ENCODE results near the gene IRF5. TPM values are rescaled to one million over a fixed set of nuclear protein-coding genes. Genes with fewer than 3 reads are reported as not detected.

Gene IRF5, protein sequence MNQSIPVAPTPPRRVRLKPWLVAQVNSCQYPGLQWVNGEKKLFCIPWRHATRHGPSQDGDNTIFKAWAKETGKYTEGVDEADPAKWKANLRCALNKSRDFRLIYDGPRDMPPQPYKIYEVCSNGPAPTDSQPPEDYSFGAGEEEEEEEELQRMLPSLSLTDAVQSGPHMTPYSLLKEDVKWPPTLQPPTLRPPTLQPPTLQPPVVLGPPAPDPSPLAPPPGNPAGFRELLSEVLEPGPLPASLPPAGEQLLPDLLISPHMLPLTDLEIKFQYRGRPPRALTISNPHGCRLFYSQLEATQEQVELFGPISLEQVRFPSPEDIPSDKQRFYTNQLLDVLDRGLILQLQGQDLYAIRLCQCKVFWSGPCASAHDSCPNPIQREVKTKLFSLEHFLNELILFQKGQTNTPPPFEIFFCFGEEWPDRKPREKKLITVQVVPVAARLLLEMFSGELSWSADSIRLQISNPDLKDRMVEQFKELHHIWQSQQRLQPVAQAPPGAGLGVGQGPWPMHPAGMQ
- not detected for polyA plus RNA-seq (2013, experiment 1 of 2)
- not detected for polyA plus RNA-seq (2013, experiment 2 of 2)

DNA sequence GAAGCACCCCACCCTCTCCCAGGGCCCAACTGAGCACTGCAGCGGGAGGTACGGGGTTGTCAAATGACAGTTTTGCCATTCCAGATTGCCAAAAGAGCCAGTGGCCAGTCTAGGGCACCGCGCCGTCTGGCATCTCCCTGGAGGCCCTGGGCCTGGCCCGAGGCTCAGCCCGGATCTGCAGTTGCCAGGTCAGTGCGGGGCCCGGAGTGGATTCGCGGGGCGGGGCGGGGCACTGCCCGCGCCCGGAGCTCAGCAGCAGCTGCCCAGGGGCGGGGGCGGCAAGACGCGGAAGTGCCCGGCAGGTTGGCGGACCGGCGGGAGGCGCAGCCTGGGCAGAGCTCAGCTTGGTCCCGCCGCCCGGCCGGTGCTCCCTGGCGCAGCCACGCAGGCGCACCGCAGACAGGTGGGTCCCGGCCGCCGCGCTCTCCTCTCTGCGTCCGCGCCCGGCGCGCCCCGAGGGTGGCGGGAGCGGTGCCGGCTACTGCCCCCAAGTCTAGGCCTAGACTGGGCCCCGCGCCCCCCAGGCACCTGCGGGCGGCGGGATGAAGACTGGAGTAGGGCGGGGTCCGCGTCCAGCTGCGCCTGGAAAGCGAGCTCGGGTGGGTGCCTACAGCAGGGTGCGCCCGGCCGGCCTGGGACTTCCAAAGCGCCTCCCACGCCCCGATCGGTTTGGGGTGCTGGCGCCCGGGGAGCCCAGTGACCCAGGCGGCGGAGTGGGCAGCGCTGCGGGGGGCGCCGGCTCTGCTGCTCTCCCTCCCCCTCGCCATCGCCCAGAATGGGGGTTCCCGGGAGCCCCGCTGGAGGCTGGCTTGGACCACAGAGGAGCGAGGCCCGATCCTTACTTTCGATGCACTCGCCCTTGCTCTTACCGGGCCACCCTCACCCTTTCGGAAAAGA lies at the start of gene IRF5:
TSS of gene IRF5 (plus strand) at position 281 of the 897 bp plus-strand sequence. CDS start 4,155 bp downstream, outside the sequence.
- Histone ChIP-seq H3K27ac (ENCODE audit: low read depth, low read length, severe bottlenecking) (no peak within 1 kb of the TSS), H3K4me3 (ENCODE audit: extremely low read depth, insufficient read depth, low read length, poor library complexity, severe bottlenecking) (peak within 1 kb of the TSS; percentile 22), H3K9me3 (ENCODE audit: control insufficient read depth, low read length) (no peaks in the 10 kb centered on the region), H3K4me1 (ENCODE audit: control insufficient read depth, insufficient read depth, low read length, poor library complexity, severe bottlenecking) (no peaks in the 10 kb centered on the region), H3K36me3 (ENCODE audit: control insufficient read depth, insufficient read depth, low read length) (no peaks in the 10 kb centered on the region)
- WGBS, 2 experiments (ENCODE audit: insufficient coverage in 2 of 2): 3 to 6% methylated on average over 55 to 62 of the region's 83 CpGs

GRCh38 chr7:128888039-128888755 lies 49.5 kb upstream of the IRF5 start:
- H3K36me3 ChIP-seq (ENCODE audit: control insufficient read depth, insufficient read depth, low read length): peaks cover 3% of the 10 kb centered on the region
- WGBS, 2 experiments (ENCODE audit: insufficient coverage in 2 of 2): 92 to 94% methylated on average over 4 to 5 of the region's 7 CpGs
- no peak overlapping the region for H3K4me3 ChIP-seq (ENCODE audit: extremely low read depth, insufficient read depth, low read length, poor library complexity, severe bottlenecking)
- no peaks in the 10 kb centered on the region for H3K9me3 ChIP-seq (ENCODE audit: control insufficient read depth, low read length)
- no peak overlapping the region for H3K27ac ChIP-seq (ENCODE audit: low read depth, low read length, severe bottlenecking)
- H3K4me1 ChIP-seq (ENCODE audit: control insufficient read depth, insufficient read depth, low read length, poor library complexity, severe bottlenecking): no peaks in the 10 kb centered on the region

GRCh38 chr7:128888756-128889095 lies 49.0 kb upstream of the IRF5 start:
- no peaks in the 10 kb centered on the region for H3K4me1 ChIP-seq (ENCODE audit: control insufficient read depth, insufficient read depth, low read length, poor library complexity, severe bottlenecking)
- no peaks in the 10 kb centered on the region for H3K9me3 ChIP-seq (ENCODE audit: control insufficient read depth, low read length)
- 90 to 92% methylated on average over 10 to 11 of the region's 11 CpGs for WGBS, 2 experiments (ENCODE audit: insufficient coverage in 2 of 2)
- no peak overlapping the region for H3K4me3 ChIP-seq (ENCODE audit: extremely low read depth, insufficient read depth, low read length, poor library complexity, severe bottlenecking)
- H3K36me3 ChIP-seq (ENCODE audit: control insufficient read depth, insufficient read depth, low read length): peaks cover 3% of the 10 kb centered on the region
- no peak overlapping the region for H3K27ac ChIP-seq (ENCODE audit: low read depth, low read length, severe bottlenecking)

DNA sequence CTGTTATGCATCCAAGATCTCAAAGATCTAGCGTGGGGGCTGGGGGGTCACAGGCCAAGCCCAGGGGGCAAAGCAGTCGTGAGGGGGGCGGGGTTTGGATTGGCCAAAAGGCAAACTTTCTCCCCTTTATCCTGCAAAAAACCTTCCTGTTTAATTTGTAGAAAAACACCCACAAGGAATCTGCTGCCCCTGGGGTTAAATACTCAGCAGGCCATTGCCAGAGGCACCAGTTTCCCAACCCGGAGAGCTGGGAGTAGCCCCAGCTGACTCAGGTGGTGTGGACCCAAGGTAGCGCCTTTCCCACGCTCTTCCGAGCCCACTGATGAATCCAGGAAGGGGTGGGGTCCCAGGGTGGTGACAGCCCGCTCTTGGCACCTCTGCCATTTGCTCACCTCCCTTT lies 48.6 kb upstream of the IRF5 start:
- H3K4me3 ChIP-seq (ENCODE audit: extremely low read depth, insufficient read depth, low read length, poor library complexity, severe bottlenecking): no peak overlapping the region
- H3K27ac ChIP-seq (ENCODE audit: low read depth, low read length, severe bottlenecking): no peak overlapping the region
- H3K9me3 ChIP-seq (ENCODE audit: control insufficient read depth, low read length): no peaks in the 10 kb centered on the region
- H3K4me1 ChIP-seq (ENCODE audit: control insufficient read depth, insufficient read depth, low read length, poor library complexity, severe bottlenecking): no peaks in the 10 kb centered on the region
- 75 to 91% methylated on average over 2 to 5 of the region's 8 CpGs for WGBS, 2 experiments (ENCODE audit: insufficient coverage in 2 of 2)
- peaks cover 3% of the 10 kb centered on the region for H3K36me3 ChIP-seq (ENCODE audit: control insufficient read depth, insufficient read depth, low read length)

- H3K4me3 ChIP-seq (ENCODE audit: extremely low read depth, insufficient read depth, low read length, poor library complexity, severe bottlenecking): no peak overlapping the region
- 83 to 88% methylated on average over 38 to 60 of the region's 67 CpGs for WGBS, 2 experiments (ENCODE audit: insufficient coverage in 2 of 2)
- no peaks in the 10 kb centered on the region for H3K4me1 ChIP-seq (ENCODE audit: control insufficient read depth, insufficient read depth, low read length, poor library complexity, severe bottlenecking)
- H3K36me3 ChIP-seq (ENCODE audit: control insufficient read depth, insufficient read depth, low read length): peaks cover 3% of the 10 kb centered on the region
- no peak overlapping the region for H3K27ac ChIP-seq (ENCODE audit: low read depth, low read length, severe bottlenecking)
- H3K9me3 ChIP-seq (ENCODE audit: control insufficient read depth, low read length): no peaks in the 10 kb centered on the region
Measured at GRCh38 chr7:128890306-128891109, 47.2 kb upstream of the IRF5 start.

- no peak overlapping the region for H3K4me3 ChIP-seq (ENCODE audit: extremely low read depth, insufficient read depth, low read length, poor library complexity, severe bottlenecking)
- peaks cover 3% of the 10 kb centered on the region for H3K36me3 ChIP-seq (ENCODE audit: control insufficient read depth, insufficient read depth, low read length)
- no peaks in the 10 kb centered on the region for H3K4me1 ChIP-seq (ENCODE audit: control insufficient read depth, insufficient read depth, low read length, poor library complexity, severe bottlenecking)
- no peak overlapping the region for H3K27ac ChIP-seq (ENCODE audit: low read depth, low read length, severe bottlenecking)
- H3K9me3 ChIP-seq (ENCODE audit: control insufficient read depth, low read length): no peaks in the 10 kb centered on the region
- WGBS, 2 experiments (ENCODE audit: insufficient coverage in 2 of 2): 81 to 92% methylated on average over 18 to 26 of the region's 41 CpGs
Measured at GRCh38 chr7:128891110-128891941, 46.4 kb upstream of the IRF5 start.

GRCh38 chr7:128891942-128892269 lies 45.8 kb upstream of the IRF5 start:
- H3K36me3 ChIP-seq (ENCODE audit: control insufficient read depth, insufficient read depth, low read length): peaks cover 3% of the 10 kb centered on the region
- H3K27ac ChIP-seq (ENCODE audit: low read depth, low read length, severe bottlenecking): no peak overlapping the region
- H3K4me1 ChIP-seq (ENCODE audit: control insufficient read depth, insufficient read depth, low read length, poor library complexity, severe bottlenecking): no peaks in the 10 kb centered on the region
- 96 to 100% methylated on average over 5 to 7 of the region's 11 CpGs for WGBS, 2 experiments (ENCODE audit: insufficient coverage in 2 of 2)
- H3K9me3 ChIP-seq (ENCODE audit: control insufficient read depth, low read length): no peaks in the 10 kb centered on the region
- H3K4me3 ChIP-seq (ENCODE audit: extremely low read depth, insufficient read depth, low read length, poor library complexity, severe bottlenecking): no peak overlapping the region

- Histone ChIP-seq H3K36me3 (ENCODE audit: control insufficient read depth, insufficient read depth, low read length) (peaks cover 3% of the 10 kb centered on the region), H3K4me1 (ENCODE audit: control insufficient read depth, insufficient read depth, low read length, poor library complexity, severe bottlenecking) (no peaks in the 10 kb centered on the region), H3K9me3 (ENCODE audit: control insufficient read depth, low read length) (no peaks in the 10 kb centered on the region), H3K27ac (ENCODE audit: low read depth, low read length, severe bottlenecking) (no peak overlapping the region), H3K4me3 (ENCODE audit: extremely low read depth, insufficient read depth, low read length, poor library complexity, severe bottlenecking) (no peak overlapping the region)
- WGBS, 2 experiments (ENCODE audit: insufficient coverage in 2 of 2): 88 to 96% methylated on average over 8 to 12 of the region's 13 CpGs
Measured at GRCh38 chr7:128892521-128893250, 45.0 kb upstream of the IRF5 start.
